GM18867 (cell line): Measurements from ENCODE around the gene CCDC187.
"Not testable (repeated sequence)": the region's sequence is repeated elsewhere in the genome, so short reads cannot be mapped to it uniquely, and the experiment has no call there.

Experiments used
- ATAC-seq: cut with Tn5 transposase; IDR thresholded peaks from one replicate; pipeline ENCODE4 v1.9.1; 2021; ENCODE audit warnings: mild to moderate bottlenecking, moderate library complexity; ENCODE audit not compliant: unreplicated experiment

The CCDC187 gene

GRCh38 chr9:136273244-136273865, 30.5 kb downstream of the CCDC187 start:
- ATAC-seq: no peak

- ATAC-seq: no peak
Observed at GRCh38 chr9:136270173-136270705, 33.7 kb downstream of the CCDC187 start.

- no peak for ATAC-seq
Observed at GRCh38 chr9:136268735-136269134, 35.2 kb downstream of the CCDC187 start.

GRCh38 chr9:136268318-136268717, 35.6 kb downstream of the CCDC187 start:
- ATAC-seq: no peak

- peak; percentile 78 for ATAC-seq
Observed at GRCh38 chr9:136267261-136268111, 36.4 kb downstream of the CCDC187 start.

GRCh38 chr9:136266641-136267040, 37.3 kb downstream of the CCDC187 start:
- ATAC-seq: not testable (repeated sequence)

- ATAC-seq: no peak
Observed at GRCh38 chr9:136265561-136266355, 38.1 kb downstream of the CCDC187 start.

GRCh38 chr9:136264441-136265405, 39.2 kb downstream of the CCDC187 start:
- no peak for ATAC-seq

GRCh38 chr9:136264031-136264430, 39.9 kb downstream of the CCDC187 start:
- ATAC-seq: no peak

GRCh38 chr9:136262671-136263178, 41.2 kb downstream of the CCDC187 start:
- ATAC-seq: no peak

GRCh38 chr9:136261686-136262430, 42.0 kb downstream of the CCDC187 start:
- no peak for ATAC-seq

GRCh38 chr9:136260936-136261472, 42.9 kb downstream of the CCDC187 start:
- no peak for ATAC-seq

- no peak for ATAC-seq
Observed at GRCh38 chr9:136260521-136260920, 43.4 kb downstream of the CCDC187 start.

- ATAC-seq: no peak
Observed at GRCh38 chr9:136259836-136260235, 44.1 kb downstream of the CCDC187 start.

GRCh38 chr9:136259517-136259813, 44.4 kb downstream of the CCDC187 start:
- no peak for ATAC-seq

- no peak for ATAC-seq
Observed at GRCh38 chr9:136258786-136259516, 44.9 kb downstream of the CCDC187 start.

- no peak for ATAC-seq
Observed at GRCh38 chr9:136258299-136258625, 45.6 kb downstream of the CCDC187 start.
